H4 (cell line): Measurements from ENCODE around the gene SORCS1. TPM values are rescaled to one million over a fixed set of nuclear protein-coding genes. Genes with fewer than 3 reads are reported as not detected.
A peak's percentile ranks its signal among the peaks of the same experiment; 100 is the strongest.

ENCODE experiments used
- DNase-seq: peaks from one replicate; pipeline ENCODE4 v3.0.0-alpha.2; 2015; ENCODE audit warnings: low spot score
- total RNA-seq: library from RNA; depleted of rRNA; stranded (reverse); fragments of >200 nt; shearing (Covaris generic); gene quantifications from 2 replicates; pipeline ENCODE4 v1.2.3, GENCODE V29; 2014

Gene SORCS1
- total RNA-seq, 1 experiment from 2014 or later, result 0.35 TPM

GRCh38 chr10:106746868-106747267, 417.6 kb downstream of the SORCS1 start:
- no peak for DNase-seq

- no peak for DNase-seq
Observed at GRCh38 chr10:106741006-106741530, 423.4 kb downstream of the SORCS1 start.

GRCh38 chr10:106740071-106740470, 424.4 kb downstream of the SORCS1 start:
- DNase-seq, result no peak

GRCh38 chr10:106734220-106734619, 430.3 kb downstream of the SORCS1 start:
- no peak for DNase-seq

GRCh38 chr10:106728232-106728631, 436.3 kb downstream of the SORCS1 start:
- DNase-seq, result no peak

- DNase-seq, result no peak
Observed at GRCh38 chr10:106727170-106727569, 437.3 kb downstream of the SORCS1 start.

GRCh38 chr10:106722524-106722923, 442.0 kb downstream of the SORCS1 start:
- DNase-seq, result no peak

GRCh38 chr10:106720683-106721082, 443.8 kb downstream of the SORCS1 start:
- DNase-seq, result no peak

- DNase-seq, result no peak
Observed at GRCh38 chr10:106716381-106716780, 448.1 kb downstream of the SORCS1 start.

GRCh38 chr10:106714734-106715555, 449.6 kb downstream of the SORCS1 start:
- no peak for DNase-seq

GRCh38 chr10:106713846-106714245, 450.7 kb downstream of the SORCS1 start:
- DNase-seq, result no peak

GRCh38 chr10:106712988-106713387, 451.5 kb downstream of the SORCS1 start:
- DNase-seq, result no peak

- DNase-seq, result peak; percentile 39
Observed at GRCh38 chr10:106711313-106711906, 453.1 kb downstream of the SORCS1 start.

GRCh38 chr10:106708506-106708905, 456.0 kb downstream of the SORCS1 start:
- DNase-seq, result no peak

GRCh38 chr10:106707657-106708056, 456.8 kb downstream of the SORCS1 start:
- DNase-seq, result no peak

- DNase-seq, result no peak
Observed at GRCh38 chr10:106706127-106706526, 458.4 kb downstream of the SORCS1 start.

GRCh38 chr10:106705681-106706100, 458.8 kb downstream of the SORCS1 start:
- DNase-seq, result peak; percentile 48

- DNase-seq, result no peak
Observed at GRCh38 chr10:106696239-106696638, 468.3 kb downstream of the SORCS1 start.

GRCh38 chr10:106694696-106695095, 469.8 kb downstream of the SORCS1 start:
- DNase-seq, result no peak

GRCh38 chr10:106682175-106682574, 482.3 kb downstream of the SORCS1 start:
- DNase-seq, result no peak

GRCh38 chr10:106680061-106680460, 484.4 kb downstream of the SORCS1 start:
- no peak for DNase-seq

GRCh38 chr10:106679314-106679713, 485.2 kb downstream of the SORCS1 start:
- DNase-seq, result no peak
